ENCODE results near the gene MCHR2.

Gene MCHR2

DNA sequence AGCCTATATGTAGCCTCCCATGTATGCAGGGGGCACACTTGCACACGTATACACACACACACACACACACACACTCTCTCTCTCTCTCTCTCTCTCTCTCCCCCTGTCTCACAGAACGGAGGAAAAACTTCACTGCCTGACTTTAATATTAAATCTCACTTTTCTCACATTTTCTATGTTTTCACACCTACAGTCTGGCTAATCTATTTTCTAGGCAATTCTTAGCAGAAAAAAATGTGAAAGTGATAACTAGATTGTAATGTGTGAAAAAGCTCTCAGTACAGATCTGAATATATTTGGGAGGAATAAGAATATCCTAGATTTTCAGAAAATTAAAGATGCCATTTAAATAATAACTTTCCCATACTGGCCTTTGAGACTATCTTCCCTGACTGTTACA is 120.9 kb downstream of the MCHR2 start:
- TF ChIP-seq, protein P1, sequence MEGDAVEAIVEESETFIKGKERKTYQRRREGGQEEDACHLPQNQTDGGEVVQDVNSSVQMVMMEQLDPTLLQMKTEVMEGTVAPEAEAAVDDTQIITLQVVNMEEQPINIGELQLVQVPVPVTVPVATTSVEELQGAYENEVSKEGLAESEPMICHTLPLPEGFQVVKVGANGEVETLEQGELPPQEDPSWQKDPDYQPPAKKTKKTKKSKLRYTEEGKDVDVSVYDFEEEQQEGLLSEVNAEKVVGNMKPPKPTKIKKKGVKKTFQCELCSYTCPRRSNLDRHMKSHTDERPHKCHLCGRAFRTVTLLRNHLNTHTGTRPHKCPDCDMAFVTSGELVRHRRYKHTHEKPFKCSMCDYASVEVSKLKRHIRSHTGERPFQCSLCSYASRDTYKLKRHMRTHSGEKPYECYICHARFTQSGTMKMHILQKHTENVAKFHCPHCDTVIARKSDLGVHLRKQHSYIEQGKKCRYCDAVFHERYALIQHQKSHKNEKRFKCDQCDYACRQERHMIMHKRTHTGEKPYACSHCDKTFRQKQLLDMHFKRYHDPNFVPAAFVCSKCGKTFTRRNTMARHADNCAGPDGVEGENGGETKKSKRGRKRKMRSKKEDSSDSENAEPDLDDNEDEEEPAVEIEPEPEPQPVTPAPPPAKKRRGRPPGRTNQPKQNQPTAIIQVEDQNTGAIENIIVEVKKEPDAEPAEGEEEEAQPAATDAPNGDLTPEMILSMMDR (conservative IDR thresholded peaks at IDR 0.05) = no peak

DNA sequence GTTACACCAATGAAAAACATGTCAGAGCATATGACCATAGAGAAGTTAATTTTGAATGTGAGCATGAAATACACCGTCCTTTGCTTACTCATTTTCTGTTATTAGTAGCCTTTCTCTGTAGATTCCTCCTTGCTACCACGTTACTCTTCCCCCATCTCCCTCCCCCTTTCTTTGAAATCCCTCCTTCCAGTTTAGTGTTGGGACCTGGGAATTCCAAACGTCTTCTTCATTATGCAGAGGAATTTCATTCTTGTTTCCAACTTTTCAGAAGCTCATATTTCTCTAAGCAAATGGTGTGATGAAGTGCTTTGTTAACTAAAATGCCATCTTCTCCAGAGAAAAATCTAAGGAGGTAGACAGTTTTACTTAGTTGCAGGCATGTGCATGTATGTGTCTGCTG is 122.4 kb downstream of the MCHR2 start:
- TF ChIP-seq, protein P1 (conservative IDR thresholded peaks at IDR 0.05) = no peak
- H3K27ac ChIP-seq = no peak overlapping the region

More for the DNA sequence above, 120.9 kb downstream of the MCHR2 start:
- no peak overlapping the region for H3K27ac ChIP-seq

Measured in VCaP (cell line).